ENCODE measurements around the gene DTNA. TPM values are rescaled to one million over a fixed set of nuclear protein-coding genes. Genes with fewer than 3 reads are reported as not detected.
"Not testable (repeated sequence)": the region's sequence is repeated elsewhere in the genome, so short reads cannot be mapped to it uniquely, and the experiment has no call there.

The DTNA gene
- under 1 TPM in 1 of 2 experiments, not detected in 1; 0.33 TPM for total RNA-seq

GRCh38 chr18:34709750-34710441, at the start of gene DTNA:
TSS of gene DTNA (plus strand) at chr18:34710298. CDS start at chr18:34755977, 45,679 bp downstream.
- Mint-ChIP-seq H3K27ac (no peak within 1 kb of the TSS), H3K36me3 (ENCODE audit: low read depth) (no peaks in the 10 kb centered on the region), H3K4me3 (no peak within 1 kb of the TSS), H3K4me1 (no peaks in the 10 kb centered on the region), H3K27me3 (no peaks in the 10 kb centered on the region), H3K9me3 (no peaks in the 10 kb centered on the region)
- DNase-seq, result no peak
- POLR2A ChIA-PET, result no interaction called here
- CTCF ChIA-PET, result interaction anchor here (0.6 kb wide), 1 partner anchor 585 kb away, joined by 4 read pairs; no protein-coding TSS in a partner anchor

GRCh38 chr18:34660572-34660971, 49.5 kb upstream of the DTNA start:
- no peaks in the 10 kb centered on the region for H3K36me3 Mint-ChIP-seq (ENCODE audit: low read depth)
- no peak overlapping the region for H3K27ac Mint-ChIP-seq
- no peak for DNase-seq
- no peaks in the 10 kb centered on the region for H3K9me3 Mint-ChIP-seq
- no peak overlapping the region for H3K4me3 Mint-ChIP-seq
- POLR2A ChIA-PET, result no interaction called here
- CTCF ChIA-PET, result interaction anchor here (0.9 to 3.6 kb wide), 12 partner anchors 9 to 537 kb away, joined by 3 to 34 read pairs (median 4); no protein-coding TSS in a partner anchor
- H3K4me1 Mint-ChIP-seq, result no peaks in the 10 kb centered on the region
- peaks cover 6% of the 10 kb centered on the region for H3K27me3 Mint-ChIP-seq

- Mint-ChIP-seq H3K36me3 (ENCODE audit: low read depth) (no peaks in the 10 kb centered on the region), H3K27ac (no peak overlapping the region), H3K4me3 (no peak overlapping the region), H3K4me1 (no peaks in the 10 kb centered on the region), H3K27me3 (peaks cover 6% of the 10 kb centered on the region), H3K9me3 (no peaks in the 10 kb centered on the region)
- CTCF ChIA-PET, result interaction anchor here (0.6 to 3.6 kb wide), 22 partner anchors 10 to 538 kb away, joined by 3 to 34 read pairs (median 4); no protein-coding TSS in a partner anchor
- POLR2A ChIA-PET, result no interaction called here
- no peak for DNase-seq
Observed at GRCh38 chr18:34661464-34662087, 48.5 kb upstream of the DTNA start.

GRCh38 chr18:34676816-34677574, 33.1 kb upstream of the DTNA start:
- no peaks in the 10 kb centered on the region for H3K9me3 Mint-ChIP-seq
- no peaks in the 10 kb centered on the region for H3K36me3 Mint-ChIP-seq (ENCODE audit: low read depth)
- H3K4me3 Mint-ChIP-seq, result no peak overlapping the region
- CTCF ChIA-PET, result interaction anchor here (1.0 kb wide), 1 partner anchor 13 kb away, joined by 3 read pairs; no protein-coding TSS in a partner anchor
- DNase-seq, result no peak
- POLR2A ChIA-PET, result no interaction called here
- no peaks in the 10 kb centered on the region for H3K27me3 Mint-ChIP-seq
- no peaks in the 10 kb centered on the region for H3K4me1 Mint-ChIP-seq
- H3K27ac Mint-ChIP-seq, result no peak overlapping the region

- H3K4me3 Mint-ChIP-seq; CTCF ChIA-PET; POLR2A ChIA-PET; H3K27me3 Mint-ChIP-seq; H3K27ac Mint-ChIP-seq; H3K4me1 Mint-ChIP-seq; H3K9me3 Mint-ChIP-seq; DNase-seq; H3K36me3 Mint-ChIP-seq (ENCODE audit: low read depth): not testable (repeated sequence)
Observed at GRCh38 chr18:34689750-34690149, 20.3 kb upstream of the DTNA start.

GRCh38 chr18:34691614-34692013, 18.5 kb upstream of the DTNA start:
- Mint-ChIP-seq H3K27me3 (peaks cover 5% of the 10 kb centered on the region), H3K27ac (no peak overlapping the region), H3K4me3 (no peak overlapping the region), H3K36me3 (ENCODE audit: low read depth) (no peaks in the 10 kb centered on the region), H3K4me1 (no peaks in the 10 kb centered on the region), H3K9me3 (no peaks in the 10 kb centered on the region)
- CTCF ChIA-PET, result interaction anchor here (0.6 kb wide), 1 partner anchor 29 kb away, joined by 3 read pairs; no protein-coding TSS in a partner anchor
- POLR2A ChIA-PET, result no interaction called here
- no peak for DNase-seq

GRCh38 chr18:34694591-34695165, 15.4 kb upstream of the DTNA start:
- no peak overlapping the region for H3K4me3 Mint-ChIP-seq
- H3K27ac Mint-ChIP-seq, result no peak overlapping the region
- ChIA-PET CTCF (no interaction called here), POLR2A (no interaction called here)
- no peak for DNase-seq
- no peaks in the 10 kb centered on the region for H3K4me1 Mint-ChIP-seq
- no peaks in the 10 kb centered on the region for H3K27me3 Mint-ChIP-seq
- no peaks in the 10 kb centered on the region for H3K9me3 Mint-ChIP-seq
- no peaks in the 10 kb centered on the region for H3K36me3 Mint-ChIP-seq (ENCODE audit: low read depth)

GRCh38 chr18:34695310-34695709, 14.8 kb upstream of the DTNA start:
- DNase-seq, result no peak
- Mint-ChIP-seq H3K4me3 (no peak overlapping the region), H3K36me3 (ENCODE audit: low read depth) (no peaks in the 10 kb centered on the region), H3K27me3 (no peaks in the 10 kb centered on the region), H3K27ac (no peak overlapping the region), H3K9me3 (no peaks in the 10 kb centered on the region), H3K4me1 (no peaks in the 10 kb centered on the region)
- CTCF ChIA-PET, result interaction anchor here (1.0 kb wide), 1 partner anchor 34 kb away, joined by 3 read pairs; no protein-coding TSS in a partner anchor
- POLR2A ChIA-PET, result interaction anchor here (0.6 kb wide), 1 partner anchor 65 kb away, joined by 4 read pairs; no protein-coding TSS in a partner anchor

- H3K36me3 Mint-ChIP-seq (ENCODE audit: low read depth), result no peaks in the 10 kb centered on the region
- no peaks in the 10 kb centered on the region for H3K27me3 Mint-ChIP-seq
- no peaks in the 10 kb centered on the region for H3K4me1 Mint-ChIP-seq
- CTCF ChIA-PET, result no interaction called here
- no peak overlapping the region for H3K4me3 Mint-ChIP-seq
- no peak overlapping the region for H3K27ac Mint-ChIP-seq
- no peak for DNase-seq
- no peaks in the 10 kb centered on the region for H3K9me3 Mint-ChIP-seq
- POLR2A ChIA-PET, result no interaction called here
Observed at GRCh38 chr18:34696671-34697070, 13.4 kb upstream of the DTNA start.

GRCh38 chr18:34697233-34697632, 12.9 kb upstream of the DTNA start:
- no peaks in the 10 kb centered on the region for H3K27me3 Mint-ChIP-seq
- no peaks in the 10 kb centered on the region for H3K9me3 Mint-ChIP-seq
- no peak overlapping the region for H3K4me3 Mint-ChIP-seq
- POLR2A ChIA-PET, result no interaction called here
- H3K36me3 Mint-ChIP-seq (ENCODE audit: low read depth), result no peaks in the 10 kb centered on the region
- CTCF ChIA-PET, result no interaction called here
- no peak overlapping the region for H3K27ac Mint-ChIP-seq
- no peaks in the 10 kb centered on the region for H3K4me1 Mint-ChIP-seq
- no peak for DNase-seq

GRCh38 chr18:34697891-34698290, 12.2 kb upstream of the DTNA start:
- ChIA-PET POLR2A (no interaction called here), CTCF (no interaction called here)
- no peaks in the 10 kb centered on the region for H3K4me1 Mint-ChIP-seq
- no peak overlapping the region for H3K4me3 Mint-ChIP-seq
- H3K36me3 Mint-ChIP-seq (ENCODE audit: low read depth), result no peaks in the 10 kb centered on the region
- H3K27ac Mint-ChIP-seq, result no peak overlapping the region
- H3K9me3 Mint-ChIP-seq, result no peaks in the 10 kb centered on the region
- H3K27me3 Mint-ChIP-seq, result no peaks in the 10 kb centered on the region
- no peak for DNase-seq

- CTCF ChIA-PET, result no interaction called here
- Mint-ChIP-seq H3K4me3 (no peak overlapping the region), H3K36me3 (ENCODE audit: low read depth) (no peaks in the 10 kb centered on the region), H3K27ac (no peak overlapping the region), H3K9me3 (no peaks in the 10 kb centered on the region), H3K27me3 (no peaks in the 10 kb centered on the region), H3K4me1 (no peaks in the 10 kb centered on the region)
- DNase-seq, result no peak
- POLR2A ChIA-PET, result no interaction called here
Observed at GRCh38 chr18:34701911-34702310, 8.2 kb upstream of the DTNA start.

- Mint-ChIP-seq H3K4me3 (no peak overlapping the region), H3K4me1 (no peaks in the 10 kb centered on the region), H3K27me3 (no peaks in the 10 kb centered on the region), H3K27ac (no peak overlapping the region), H3K36me3 (ENCODE audit: low read depth) (no peaks in the 10 kb centered on the region), H3K9me3 (no peaks in the 10 kb centered on the region)
- ChIA-PET CTCF (no interaction called here), POLR2A (no interaction called here)
- DNase-seq, result no peak
Observed at GRCh38 chr18:34702814-34703213, 7.3 kb upstream of the DTNA start.

All from activated CD4-positive, alpha-beta memory T cell treated with anti-CD3 and anti-CD28 coated beads, Interleukin-2, amount 10 ng/mL, durations not matched to agents 7 days and 5 days (primary cell).